Loucy (cell line): ENCODE data around the gene ABI3.

Experiments used
- H2AFZ ChIP-seq: fragments of 200-600 bp; sonication (generic); 2 replicates; pipeline ENCODE4 v1.6.0; 2016; ENCODE audit warnings: antibody characterized with exemption, mild to moderate bottlenecking, low read length, moderate library complexity
- H3F3A ChIP-seq: fragments of 200-600 bp; 2 replicates; pipeline ENCODE4 v1.6.0; 2016; ENCODE audit warnings: antibody characterized with exemption, low read depth, mild to moderate bottlenecking
- H3K27me3 ChIP-seq: fragments of 200-600 bp; sonication (generic); 2 replicates; pipeline ENCODE4 v1.6.1; 2014; ENCODE audit warnings: low read length, mild to moderate bottlenecking; ENCODE audit not compliant: insufficient read depth, poor library complexity, severe bottlenecking
- H3K36me3 ChIP-seq: fragments of 200-600 bp; sonication (generic); 2 replicates; pipeline ENCODE4 v1.6.1; 2016; ENCODE audit warnings: low read length; ENCODE audit not compliant: insufficient read depth
- H3K4me1 ChIP-seq: fragments of 200-600 bp; sonication (generic); 2 replicates; pipeline ENCODE4 v1.5.1; 2014; ENCODE audit warnings: low read length, mild to moderate bottlenecking; ENCODE audit not compliant: insufficient read depth, poor library complexity, severe bottlenecking
- H3K4me2 ChIP-seq: fragments of 200-600 bp; sonication (generic); 2 replicates; pipeline ENCODE4 v1.6.0; 2014; ENCODE audit warnings: antibody characterized with exemption, low read length, low read depth, mild to moderate bottlenecking; ENCODE audit not compliant: poor library complexity, severe bottlenecking
- H3K4me3 ChIP-seq: fragments of 200-600 bp; sonication (generic); 2 replicates; pipeline ENCODE4 v1.5.1; 2014; ENCODE audit warnings: low read length, mild to moderate bottlenecking, mixed read lengths; ENCODE audit not compliant: poor library complexity, severe bottlenecking
- H3K79me2 ChIP-seq: fragments of 200-600 bp; sonication (generic); 2 replicates; pipeline ENCODE4 v1.6.1; 2014; ENCODE audit warnings: low read length; ENCODE audit not compliant: insufficient read depth
- H3K9ac ChIP-seq: fragments of 200-600 bp; sonication (generic); 2 replicates; pipeline ENCODE4 v1.6.0; 2014; ENCODE audit warnings: mild to moderate bottlenecking, low read depth, low read length, moderate library complexity; ENCODE audit not compliant: poor library complexity, severe bottlenecking
- H3K9me2 ChIP-seq: fragments of 200-600 bp; sonication (generic); replicated peaks from 2 replicates; pipeline ENCODE4 v1.6.1; 2016; ENCODE audit warnings: low read depth, low read length, mixed read lengths
- H3K9me3 ChIP-seq: fragments of 200-600 bp; sonication (generic); 2 replicates; pipeline ENCODE4 v1.6.1; 2014; ENCODE audit warnings: mild to moderate bottlenecking, antibody characterized with exemption, low read length, low read depth; ENCODE audit not compliant: insufficient read depth
- H4K20me1 ChIP-seq: fragments of 200-600 bp; sonication (generic); 2 replicates; pipeline ENCODE4 v1.6.0; 2014; ENCODE audit warnings: antibody characterized with exemption, low read length, mild to moderate bottlenecking; ENCODE audit not compliant: insufficient read depth, poor library complexity, severe bottlenecking
- CTCF ChIP-seq: fragments of 200-600 bp; sonication (generic); conservative IDR thresholded peaks from 2 replicates; pipeline ENCODE4 v1.5.1; 2014; ENCODE audit warnings: mild to moderate bottlenecking, antibody characterized with exemption, low read length
- EZH2phosphoT487 ChIP-seq: fragments of 200-600 bp; IDR thresholded peaks from 2 replicates; pipeline ENCODE4 v1.6.1; 2018; ENCODE audit warnings: antibody characterized with exemption, mild to moderate bottlenecking, moderate library complexity, borderline replicate concordance

Gene ABI3

GRCh38 chr17:49223168-49223516 lies 12.6 kb downstream of the ABI3 start:
- Histone ChIP-seq H3K9me3 (no peaks in the 10 kb centered on the region), H3K4me3 (no peak overlapping the region), H4K20me1 (no peaks in the 10 kb centered on the region), H3K4me1 (peaks cover 11% of the 10 kb centered on the region), H3K9me2 (no peaks in the 10 kb centered on the region), H3K27me3 (no peaks in the 10 kb centered on the region), H3K79me2 (no peaks in the 10 kb centered on the region), H3K36me3 (peaks cover 4% of the 10 kb centered on the region; the same call in 1 of the 2 replicates), H3F3A (no peaks in the 10 kb centered on the region), H2AFZ (no peak overlapping the region), H3K4me2 (no peak overlapping the region), H3K9ac (no peak overlapping the region)
- TF ChIP-seq EZH2phosphoT487 (no peak), CTCF (no peak)

- Histone ChIP-seq H3K79me2 (no peaks in the 10 kb centered on the region), H2AFZ (no peak overlapping the region), H3K4me1 (peaks cover 7% of the 10 kb centered on the region), H3K4me2 (no peak overlapping the region), H3K36me3 (peaks cover 4% of the 10 kb centered on the region; the same call in 1 of the 2 replicates), H4K20me1 (no peaks in the 10 kb centered on the region), H3K9ac (no peak overlapping the region), H3K9me3 (no peaks in the 10 kb centered on the region), H3F3A (no peaks in the 10 kb centered on the region), H3K9me2 (no peaks in the 10 kb centered on the region), H3K27me3 (no peaks in the 10 kb centered on the region), H3K4me3 (no peak overlapping the region)
- TF ChIP-seq CTCF, result peak; percentile 88
- no peak for TF ChIP-seq EZH2phosphoT487
Measured at GRCh38 chr17:49223517-49224197, 13.2 kb downstream of the ABI3 start.

GRCh38 chr17:49224198-49224996 lies 13.9 kb downstream of the ABI3 start:
- no peak overlapping the region for H2AFZ ChIP-seq
- H3K4me1 ChIP-seq, result no peaks in the 10 kb centered on the region
- H3K4me2 ChIP-seq, result no peak overlapping the region
- no peaks in the 10 kb centered on the region for H3F3A ChIP-seq
- no peak overlapping the region for H3K4me3 ChIP-seq
- no peaks in the 10 kb centered on the region for H3K9me2 ChIP-seq
- no peak overlapping the region for H3K9ac ChIP-seq
- H3K27me3 ChIP-seq, result no peaks in the 10 kb centered on the region
- no peaks in the 10 kb centered on the region for H3K79me2 ChIP-seq
- TF ChIP-seq CTCF, result no peak
- no peak for TF ChIP-seq EZH2phosphoT487
- no peaks in the 10 kb centered on the region for H4K20me1 ChIP-seq
- H3K9me3 ChIP-seq, result no peaks in the 10 kb centered on the region
- H3K36me3 ChIP-seq, result peaks cover 4% of the 10 kb centered on the region; the same call in 1 of the 2 replicates
